Liver (tissue), 9 donors: ENCODE measurements around the gene KRT32. TPM values are rescaled to one million over a fixed set of nuclear protein-coding genes. Genes with fewer than 3 reads are reported as not detected.

Experiments used
- DNase-seq: peaks from one replicate; pipeline ENCODE4 v3.0.0-alpha.2; 2017; ENCODE audit warnings: low spot score
- H3K27ac ChIP-seq, 2 donors: one replicate each; pipeline ENCODE4 v1.7.0; 2013; ENCODE audit warnings: inconsistent platforms in 2 of 2, low read length in 2 of 2, control low read depth in 1 of 2, low read depth in 1 of 2, mild to moderate bottlenecking in 1 of 2
- H3K27me3 ChIP-seq, 4 donors: one replicate each; pipeline versions ENCODE4 v1.6.1 to v1.7.0; 2013; ENCODE audit warnings: low read length in 3 of 4, inconsistent platforms in 1 of 4, mild to moderate bottlenecking in 1 of 4, moderate library complexity in 1 of 4; ENCODE audit not compliant: control insufficient read depth in 4 of 4, insufficient read depth in 4 of 4
- H3K36me3 ChIP-seq, 4 donors: one replicate each; pipeline versions ENCODE4 v1.6.1 to v1.7.0; 2013; ENCODE audit warnings: low read length in 3 of 4, mild to moderate bottlenecking in 3 of 4, low read depth in 1 of 4, moderate library complexity in 1 of 4; ENCODE audit not compliant: control insufficient read depth in 4 of 4, insufficient read depth in 3 of 4
- H3K4me1 ChIP-seq, 4 donors: one replicate each; pipeline versions ENCODE4 v1.6.1 to v1.7.0; 2013; ENCODE audit warnings: low read length in 3 of 4, mild to moderate bottlenecking in 3 of 4, moderate library complexity in 1 of 4; ENCODE audit not compliant: control insufficient read depth in 4 of 4, insufficient read depth in 4 of 4
- H3K4me3 ChIP-seq, 3 donors: one replicate each; pipeline versions ENCODE4 v1.6.1 to v1.7.0; 2013; ENCODE audit warnings: low read length in 3 of 3, control low read depth in 1 of 3, low read depth in 1 of 3, mild to moderate bottlenecking in 1 of 3
- H3K9ac ChIP-seq, 2 donors: one replicate each; pipeline ENCODE4 v1.7.0; 2013; ENCODE audit warnings: low read length in 2 of 2, mild to moderate bottlenecking in 2 of 2, moderate library complexity in 2 of 2, control low read depth in 1 of 2, low read depth in 1 of 2
- H3K9me3 ChIP-seq, 4 donors: one replicate each; pipeline versions ENCODE4 v1.6.1 to v1.7.0; 2013; ENCODE audit warnings: low read length in 3 of 4; ENCODE audit not compliant: control insufficient read depth in 4 of 4
- ATF3 ChIP-seq: IDR thresholded peaks from 2 replicates; pipeline ENCODE4 v1.6.1; 2016; ENCODE audit warnings: antibody characterized with exemption
- CTCF ChIP-seq: fragments of 150-350 bp; IDR thresholded peaks from 2 replicates; pipeline ENCODE4 v1.5.1; 2017; ENCODE audit warnings: improper control_type of control experiment, low read depth, low read length; ENCODE audit not compliant: missing input control
- FOXA1 ChIP-seq: IDR thresholded peaks from 2 replicates; pipeline ENCODE4 v1.6.1; 2016; ENCODE audit warnings: antibody characterized with exemption
- FOXA2 ChIP-seq: IDR thresholded peaks from 2 replicates; pipeline ENCODE4 v1.6.1; 2016; ENCODE audit warnings: antibody characterized with exemption
- GABPA ChIP-seq, 2 donors: IDR thresholded peaks in 1 of 2; conservative IDR thresholded peaks in 1 of 2; 2 replicates each; pipeline ENCODE4 v1.6.1; 2016; ENCODE audit warnings: antibody characterized with exemption in 2 of 2, mild to moderate bottlenecking in 1 of 2, moderate library complexity in 1 of 2
- HNF4A ChIP-seq, 2 donors: conservative IDR thresholded peaks; 2 replicates each; pipeline ENCODE4 v1.6.1; 2016; ENCODE audit warnings: antibody characterized with exemption in 2 of 2, mild to moderate bottlenecking in 2 of 2
- HNF4G ChIP-seq: IDR thresholded peaks from 2 replicates; pipeline ENCODE4 v1.6.1; 2016; ENCODE audit warnings: antibody characterized with exemption
- JUND ChIP-seq, 2 donors: IDR thresholded peaks; 2 replicates each; pipeline ENCODE4 v1.6.1; 2016; ENCODE audit warnings: antibody characterized with exemption in 2 of 2
- MAX ChIP-seq: IDR thresholded peaks from 2 replicates; pipeline ENCODE4 v1.6.1; 2016; ENCODE audit warnings: antibody characterized with exemption
- NR2F2 ChIP-seq: IDR thresholded peaks from 2 replicates; pipeline ENCODE4 v1.6.1; 2016; ENCODE audit warnings: antibody characterized with exemption
- REST ChIP-seq: IDR thresholded peaks from 2 replicates; pipeline ENCODE4 v1.6.1; 2016; ENCODE audit warnings: antibody characterized with exemption, mild to moderate bottlenecking
- RXRA ChIP-seq, 2 donors: IDR thresholded peaks; 2 replicates each; pipeline ENCODE4 v1.6.1; 2017 to 2018; ENCODE audit warnings: antibody characterized with exemption in 2 of 2, mild to moderate bottlenecking in 1 of 2
- SP1 ChIP-seq: IDR thresholded peaks from 2 replicates; pipeline ENCODE4 v1.6.1; 2018; ENCODE audit warnings: antibody characterized with exemption, mild to moderate bottlenecking
- TAF1 ChIP-seq: conservative IDR thresholded peaks from 2 replicates; pipeline ENCODE4 v1.6.1; 2016; ENCODE audit warnings: antibody characterized with exemption, mild to moderate bottlenecking
- YY1 ChIP-seq: IDR thresholded peaks from 2 replicates; pipeline ENCODE4 v1.6.1; 2016; ENCODE audit warnings: antibody characterized with exemption, mild to moderate bottlenecking
- ZBTB33 ChIP-seq: IDR thresholded peaks from 2 replicates; pipeline ENCODE4 v1.6.1; 2016; ENCODE audit warnings: antibody characterized with exemption
- WGBS: extraction: QIAGEN DNeasy Blood & Tissue Kit; methylation state at CpG from one replicate; pipeline ENCODE4 v1.1.7; 2013; 5-methylcytosine and 5-hydroxymethylcytosine counted together
- polyA plus RNA-seq, 2 donors: library from polyadenylated mRNA; stranded (reverse) in 1 of 2; unstranded in 1 of 2; fragments of 200-250 nt in 1 of 2; fragments of >200 nt in 1 of 2; fragmentation: Nextera tagmentation in 1 of 2; extraction: Ambion mirVana in 1 of 2; gene quantifications; one replicate each; pipeline versions ENCODE4 v1.2.1 to v1.2.3, GENCODE V29; 2013 to 2015
- total RNA-seq, 2 donors: library from RNA; depleted of rRNA; stranded (reverse); fragments of >200 nt; gene quantifications; one replicate each; pipeline ENCODE4 v1.2.3, GENCODE V29; 2014
- donor health status: healthy.
- donor health status: healthy.
- donor health status: healthy.
- donor health status: healthy.
- donor health status: healthy.

The KRT32 gene
- total and polyA plus RNA-seq, 4 donors, result not detected

GRCh38 chr17:41415833-41416335 is 51.3 kb downstream of the KRT32 start (continued):
- TF ChIP-seq ZBTB33 (no peak), RXRA (IDR thresholded peaks at IDR 0.05) (peak; percentile 63 to 70), ATF3 (no peak), SP1 (peak; percentile 45), FOXA1 (no peak), FOXA2 (no peak), NR2F2 (peak; percentile 68)

GRCh38 chr17:41415411-41415810 is 51.8 kb downstream of the KRT32 start:
- Histone ChIP-seq H3K9ac (no peak overlapping the region), H3K27ac (no peak overlapping the region), H3K4me3 (no peak overlapping the region)

More at GRCh38 chr17:41415411-41415810, 51.8 kb downstream of the KRT32 start:
- no peaks in the 10 kb centered on the region for H3K36me3 ChIP-seq
- no peaks in the 10 kb centered on the region for H3K27me3 ChIP-seq
- no peaks in the 10 kb centered on the region for H3K9me3 ChIP-seq
- 63% methylated on average over 4 of the region's 4 CpGs for WGBS
- peaks cover 0 to 17% (median 10%) of the 10 kb centered on the region in 4 donors for H3K4me1 ChIP-seq
- no peak for TF ChIP-seq NR2F2
- no peak for TF ChIP-seq HNF4A (conservative IDR thresholded peaks at IDR 0.05)
- TF ChIP-seq GABPA (IDR thresholded peaks at IDR 0.05 in 1 of 2, conservative IDR thresholded peaks at IDR 0.05 in 1 of 2), result no peak
- TF ChIP-seq HNF4G, result no peak
- TF ChIP-seq MAX, result no peak
- no peak for TF ChIP-seq TAF1
- no peak for TF ChIP-seq YY1
- TF ChIP-seq SP1, result no peak
- no peak for TF ChIP-seq REST
- no peak for TF ChIP-seq CTCF
- TF ChIP-seq FOXA1, result no peak
- no peak for TF ChIP-seq FOXA2
- no peak for TF ChIP-seq JUND (IDR thresholded peaks at IDR 0.05)
- no peak for TF ChIP-seq ZBTB33
- no peak for DNase-seq
